Measurements from ENCODE around the gene EXOC1. TPM values are rescaled to one million over a fixed set of nuclear protein-coding genes. Genes with fewer than 3 reads are reported as not detected.

Gene EXOC1
- total and polyA plus RNA-seq, 4 donors: 4.2 to 18.0 (median 8.5) TPM

DNA sequence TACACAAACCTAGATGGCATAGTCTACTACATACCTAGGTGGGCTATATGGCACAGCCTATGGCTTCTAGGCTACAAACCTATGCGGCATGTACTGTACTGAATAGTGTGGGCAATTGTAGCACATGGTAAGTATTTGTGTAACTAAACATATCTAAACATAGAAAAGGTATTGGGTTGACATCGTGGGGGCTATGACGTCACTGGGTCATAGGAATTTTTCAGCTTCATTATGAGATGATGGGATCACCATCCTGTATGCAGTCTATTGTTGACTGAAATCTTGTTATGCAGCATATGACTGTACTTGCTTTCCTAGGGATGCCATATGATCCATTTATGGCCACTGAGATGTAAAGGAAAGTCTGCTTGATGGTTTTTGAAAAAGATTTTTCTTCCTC, 35.8 kb upstream of the EXOC1 start:
- WGBS: 83% methylated on average over 3 of the region's 3 CpGs
- Histone ChIP-seq H3K27ac (ENCODE audit: low read depth in 1 of 2, low read length in 2 of 2) (no peak overlapping the region), H3K4me1 (ENCODE audit: control insufficient read depth in 4 of 4, insufficient read depth in 4 of 4, low read length in 3 of 4) (no peaks in the 10 kb centered on the region), H3K9me3 (ENCODE audit: control insufficient read depth in 4 of 4, low read length in 3 of 4) (no peaks in the 10 kb centered on the region), H3K27me3 (ENCODE audit: control insufficient read depth in 4 of 4, insufficient read depth in 4 of 4, low read length in 3 of 4) (peaks cover 0 to 2% (median 0%) of the 10 kb centered on the region in 4 donors), H3K9ac (ENCODE audit: low read depth in 1 of 2, low read length in 2 of 2) (no peak overlapping the region), H3K4me3 (ENCODE audit: low read depth in 1 of 3, low read length in 3 of 3) (no peak overlapping the region), H3K36me3 (ENCODE audit: control insufficient read depth in 4 of 4, insufficient read depth in 3 of 4, low read depth in 1 of 4, low read length in 3 of 4) (no peaks in the 10 kb centered on the region)
- DNase-seq (ENCODE audit: low spot score): no peak
- no peak for TF ChIP-seq RAD21 (IDR thresholded peaks at IDR 0.05)
- TF ChIP-seq, protein P1, sequence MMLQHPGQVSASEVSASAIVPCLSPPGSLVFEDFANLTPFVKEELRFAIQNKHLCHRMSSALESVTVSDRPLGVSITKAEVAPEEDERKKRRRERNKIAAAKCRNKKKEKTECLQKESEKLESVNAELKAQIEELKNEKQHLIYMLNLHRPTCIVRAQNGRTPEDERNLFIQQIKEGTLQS (IDR thresholded peaks at IDR 0.05): no peak
- TF ChIP-seq HNF4A (conservative IDR thresholded peaks at IDR 0.05): no peak
- no peak for TF ChIP-seq NR2F2 (IDR thresholded peaks at IDR 0.05)
- no peak for TF ChIP-seq YY1 (IDR thresholded peaks at IDR 0.05)
- TF ChIP-seq, protein P2, sequence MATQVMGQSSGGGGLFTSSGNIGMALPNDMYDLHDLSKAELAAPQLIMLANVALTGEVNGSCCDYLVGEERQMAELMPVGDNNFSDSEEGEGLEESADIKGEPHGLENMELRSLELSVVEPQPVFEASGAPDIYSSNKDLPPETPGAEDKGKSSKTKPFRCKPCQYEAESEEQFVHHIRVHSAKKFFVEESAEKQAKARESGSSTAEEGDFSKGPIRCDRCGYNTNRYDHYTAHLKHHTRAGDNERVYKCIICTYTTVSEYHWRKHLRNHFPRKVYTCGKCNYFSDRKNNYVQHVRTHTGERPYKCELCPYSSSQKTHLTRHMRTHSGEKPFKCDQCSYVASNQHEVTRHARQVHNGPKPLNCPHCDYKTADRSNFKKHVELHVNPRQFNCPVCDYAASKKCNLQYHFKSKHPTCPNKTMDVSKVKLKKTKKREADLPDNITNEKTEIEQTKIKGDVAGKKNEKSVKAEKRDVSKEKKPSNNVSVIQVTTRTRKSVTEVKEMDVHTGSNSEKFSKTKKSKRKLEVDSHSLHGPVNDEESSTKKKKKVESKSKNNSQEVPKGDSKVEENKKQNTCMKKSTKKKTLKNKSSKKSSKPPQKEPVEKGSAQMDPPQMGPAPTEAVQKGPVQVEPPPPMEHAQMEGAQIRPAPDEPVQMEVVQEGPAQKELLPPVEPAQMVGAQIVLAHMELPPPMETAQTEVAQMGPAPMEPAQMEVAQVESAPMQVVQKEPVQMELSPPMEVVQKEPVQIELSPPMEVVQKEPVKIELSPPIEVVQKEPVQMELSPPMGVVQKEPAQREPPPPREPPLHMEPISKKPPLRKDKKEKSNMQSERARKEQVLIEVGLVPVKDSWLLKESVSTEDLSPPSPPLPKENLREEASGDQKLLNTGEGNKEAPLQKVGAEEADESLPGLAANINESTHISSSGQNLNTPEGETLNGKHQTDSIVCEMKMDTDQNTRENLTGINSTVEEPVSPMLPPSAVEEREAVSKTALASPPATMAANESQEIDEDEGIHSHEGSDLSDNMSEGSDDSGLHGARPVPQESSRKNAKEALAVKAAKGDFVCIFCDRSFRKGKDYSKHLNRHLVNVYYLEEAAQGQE (IDR thresholded peaks at IDR 0.05): no peak
- TF ChIP-seq, protein P3, sequence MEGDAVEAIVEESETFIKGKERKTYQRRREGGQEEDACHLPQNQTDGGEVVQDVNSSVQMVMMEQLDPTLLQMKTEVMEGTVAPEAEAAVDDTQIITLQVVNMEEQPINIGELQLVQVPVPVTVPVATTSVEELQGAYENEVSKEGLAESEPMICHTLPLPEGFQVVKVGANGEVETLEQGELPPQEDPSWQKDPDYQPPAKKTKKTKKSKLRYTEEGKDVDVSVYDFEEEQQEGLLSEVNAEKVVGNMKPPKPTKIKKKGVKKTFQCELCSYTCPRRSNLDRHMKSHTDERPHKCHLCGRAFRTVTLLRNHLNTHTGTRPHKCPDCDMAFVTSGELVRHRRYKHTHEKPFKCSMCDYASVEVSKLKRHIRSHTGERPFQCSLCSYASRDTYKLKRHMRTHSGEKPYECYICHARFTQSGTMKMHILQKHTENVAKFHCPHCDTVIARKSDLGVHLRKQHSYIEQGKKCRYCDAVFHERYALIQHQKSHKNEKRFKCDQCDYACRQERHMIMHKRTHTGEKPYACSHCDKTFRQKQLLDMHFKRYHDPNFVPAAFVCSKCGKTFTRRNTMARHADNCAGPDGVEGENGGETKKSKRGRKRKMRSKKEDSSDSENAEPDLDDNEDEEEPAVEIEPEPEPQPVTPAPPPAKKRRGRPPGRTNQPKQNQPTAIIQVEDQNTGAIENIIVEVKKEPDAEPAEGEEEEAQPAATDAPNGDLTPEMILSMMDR (IDR thresholded peaks at IDR 0.05; ENCODE audit: low read depth, low read length, missing input control): no peak
- TF ChIP-seq JUND (IDR thresholded peaks at IDR 0.05): no peak
- TF ChIP-seq SP1 (IDR thresholded peaks at IDR 0.05): no peak
- TF ChIP-seq TAF1 (conservative IDR thresholded peaks at IDR 0.05): no peak
- TF ChIP-seq, protein P4, sequence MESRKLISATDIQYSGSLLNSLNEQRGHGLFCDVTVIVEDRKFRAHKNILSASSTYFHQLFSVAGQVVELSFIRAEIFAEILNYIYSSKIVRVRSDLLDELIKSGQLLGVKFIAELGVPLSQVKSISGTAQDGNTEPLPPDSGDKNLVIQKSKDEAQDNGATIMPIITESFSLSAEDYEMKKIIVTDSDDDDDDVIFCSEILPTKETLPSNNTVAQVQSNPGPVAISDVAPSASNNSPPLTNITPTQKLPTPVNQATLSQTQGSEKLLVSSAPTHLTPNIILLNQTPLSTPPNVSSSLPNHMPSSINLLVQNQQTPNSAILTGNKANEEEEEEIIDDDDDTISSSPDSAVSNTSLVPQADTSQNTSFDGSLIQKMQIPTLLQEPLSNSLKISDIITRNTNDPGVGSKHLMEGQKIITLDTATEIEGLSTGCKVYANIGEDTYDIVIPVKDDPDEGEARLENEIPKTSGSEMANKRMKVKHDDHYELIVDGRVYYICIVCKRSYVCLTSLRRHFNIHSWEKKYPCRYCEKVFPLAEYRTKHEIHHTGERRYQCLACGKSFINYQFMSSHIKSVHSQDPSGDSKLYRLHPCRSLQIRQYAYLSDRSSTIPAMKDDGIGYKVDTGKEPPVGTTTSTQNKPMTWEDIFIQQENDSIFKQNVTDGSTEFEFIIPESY (IDR thresholded peaks at IDR 0.05): no peak
- no peak for TF ChIP-seq EGR1 (IDR thresholded peaks at IDR 0.05; ENCODE audit: low read depth in 2 of 2)
- no peak for TF ChIP-seq FOXA2 (IDR thresholded peaks at IDR 0.05)
- TF ChIP-seq, protein P5, sequence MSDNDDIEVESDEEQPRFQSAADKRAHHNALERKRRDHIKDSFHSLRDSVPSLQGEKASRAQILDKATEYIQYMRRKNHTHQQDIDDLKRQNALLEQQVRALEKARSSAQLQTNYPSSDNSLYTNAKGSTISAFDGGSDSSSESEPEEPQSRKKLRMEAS (IDR thresholded peaks at IDR 0.05): no peak
- no peak for TF ChIP-seq HNF4G (IDR thresholded peaks at IDR 0.05)
- TF ChIP-seq FOXA1 (IDR thresholded peaks at IDR 0.05): no peak
- TF ChIP-seq GABPA (IDR thresholded peaks at IDR 0.05 in 1 of 2, conservative IDR thresholded peaks at IDR 0.05 in 1 of 2): no peak
- no peak for TF ChIP-seq RXRA (IDR thresholded peaks at IDR 0.05)

Measured in liver (tissue), 9 donors.